Mucosa of descending colon (tissue), 3 donors: ENCODE results near the gene CDC42EP1. TPM values are rescaled to one million over a fixed set of nuclear protein-coding genes. Genes with fewer than 3 reads are reported as not detected.

Experiments
- ATAC-seq: fragments of 200-7000 bp; cut with Tn5 transposase; one replicate; pipeline ENCODE4 v1.9.1; 2020; ENCODE audit warnings: mild to moderate bottlenecking, moderate library complexity
- DNase-seq, 3 donors: peaks; one replicate each; pipeline ENCODE4 v3.0.0-alpha.2; 2020
- H3K36me3 ChIP-seq: fragments of 200-600 bp; one replicate; pipeline ENCODE4 v1.8.0; 2021; ENCODE audit warnings: low read depth, mild to moderate bottlenecking
- H3K4me1 ChIP-seq: fragments of 200-600 bp; one replicate; pipeline ENCODE4 v1.8.0; 2021; ENCODE audit warnings: low read depth, mild to moderate bottlenecking
- H3K4me3 ChIP-seq: fragments of 200-600 bp; one replicate; pipeline ENCODE4 v1.8.0; 2021; ENCODE audit warnings: mild to moderate bottlenecking
- H3K9me3 ChIP-seq: fragments of 200-600 bp; one replicate; pipeline ENCODE4 v1.8.0; 2021; ENCODE audit warnings: mild to moderate bottlenecking
- intact Hi-C, 2 donors: fragments of 100-400 bp; cut with DNase I in 1 of 2; cut with micrococcal nuclease in 1 of 2; formaldehyde crosslinking; loops; one replicate each; pipeline versions ENCODE4 v1.11.0 to v1.11.1; 2022; cut with DNase I, micrococcal nuclease
- total RNA-seq, 3 donors: library from RNA; stranded (reverse); fragmentation: NEBNext Ultra II Directional in 2 of 3; extraction: Animal tissue kit (Norgen Biotek cat#: 25700) in 2 of 3; gene quantifications; one replicate each; pipeline versions ENCODE4 v1.2.1 to v1.2.4, GENCODE V29; 2021 to 2023
- TF ChIP-seq, protein P1 (sequence below): fragments of 200-600 bp; IDR thresholded peaks from one replicate; pipeline ENCODE4 v1.8.0; 2022; ENCODE audit warnings: antibody characterized with exemption, mild to moderate bottlenecking
- donor health status: DM: no; HTN: no; CAD: no; lungs with moderate emphysema.
- donor health status: DM: no; HTN: no; CAD: no.
- donor health status: DM: no; HTN: yes; CAD: no.

CDC42EP1 gene
- total RNA-seq, 3 donors from 2014 or later, result 31.5 to 52.0 (median 48.2) TPM

DNA sequence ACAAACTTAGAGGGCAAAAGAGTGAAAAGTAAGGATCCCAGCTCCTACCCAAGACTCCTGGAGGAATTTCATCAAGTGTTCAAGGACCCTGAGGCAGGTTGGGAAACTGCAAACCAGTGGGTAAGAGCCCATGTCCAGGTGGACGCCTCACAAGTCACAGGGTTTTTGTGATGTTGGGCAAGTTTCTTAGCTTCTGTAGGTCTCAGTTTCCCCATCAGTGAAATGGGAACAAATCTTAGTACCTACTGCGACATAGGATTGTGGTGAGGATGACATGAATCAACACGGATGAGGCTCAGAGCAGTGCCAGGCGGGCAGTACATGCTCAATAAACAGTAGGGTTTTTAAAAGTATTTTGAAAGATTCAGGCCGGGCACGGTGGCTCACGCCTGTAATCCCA, 17.3 kb upstream of the CDC42EP1 start:
- ATAC-seq (no peak), DNase-seq (no peak)
- Histone ChIP-seq H3K4me3 (no peak overlapping the region), H3K9me3 (no peaks in the 10 kb centered on the region), H3K36me3 (no peaks in the 10 kb centered on the region), H3K4me1 (peaks cover 26% of the 10 kb centered on the region)
- intact Hi-C loops, result no loop called here
- TF ChIP-seq, protein P1, sequence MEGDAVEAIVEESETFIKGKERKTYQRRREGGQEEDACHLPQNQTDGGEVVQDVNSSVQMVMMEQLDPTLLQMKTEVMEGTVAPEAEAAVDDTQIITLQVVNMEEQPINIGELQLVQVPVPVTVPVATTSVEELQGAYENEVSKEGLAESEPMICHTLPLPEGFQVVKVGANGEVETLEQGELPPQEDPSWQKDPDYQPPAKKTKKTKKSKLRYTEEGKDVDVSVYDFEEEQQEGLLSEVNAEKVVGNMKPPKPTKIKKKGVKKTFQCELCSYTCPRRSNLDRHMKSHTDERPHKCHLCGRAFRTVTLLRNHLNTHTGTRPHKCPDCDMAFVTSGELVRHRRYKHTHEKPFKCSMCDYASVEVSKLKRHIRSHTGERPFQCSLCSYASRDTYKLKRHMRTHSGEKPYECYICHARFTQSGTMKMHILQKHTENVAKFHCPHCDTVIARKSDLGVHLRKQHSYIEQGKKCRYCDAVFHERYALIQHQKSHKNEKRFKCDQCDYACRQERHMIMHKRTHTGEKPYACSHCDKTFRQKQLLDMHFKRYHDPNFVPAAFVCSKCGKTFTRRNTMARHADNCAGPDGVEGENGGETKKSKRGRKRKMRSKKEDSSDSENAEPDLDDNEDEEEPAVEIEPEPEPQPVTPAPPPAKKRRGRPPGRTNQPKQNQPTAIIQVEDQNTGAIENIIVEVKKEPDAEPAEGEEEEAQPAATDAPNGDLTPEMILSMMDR, result no peak

DNA sequence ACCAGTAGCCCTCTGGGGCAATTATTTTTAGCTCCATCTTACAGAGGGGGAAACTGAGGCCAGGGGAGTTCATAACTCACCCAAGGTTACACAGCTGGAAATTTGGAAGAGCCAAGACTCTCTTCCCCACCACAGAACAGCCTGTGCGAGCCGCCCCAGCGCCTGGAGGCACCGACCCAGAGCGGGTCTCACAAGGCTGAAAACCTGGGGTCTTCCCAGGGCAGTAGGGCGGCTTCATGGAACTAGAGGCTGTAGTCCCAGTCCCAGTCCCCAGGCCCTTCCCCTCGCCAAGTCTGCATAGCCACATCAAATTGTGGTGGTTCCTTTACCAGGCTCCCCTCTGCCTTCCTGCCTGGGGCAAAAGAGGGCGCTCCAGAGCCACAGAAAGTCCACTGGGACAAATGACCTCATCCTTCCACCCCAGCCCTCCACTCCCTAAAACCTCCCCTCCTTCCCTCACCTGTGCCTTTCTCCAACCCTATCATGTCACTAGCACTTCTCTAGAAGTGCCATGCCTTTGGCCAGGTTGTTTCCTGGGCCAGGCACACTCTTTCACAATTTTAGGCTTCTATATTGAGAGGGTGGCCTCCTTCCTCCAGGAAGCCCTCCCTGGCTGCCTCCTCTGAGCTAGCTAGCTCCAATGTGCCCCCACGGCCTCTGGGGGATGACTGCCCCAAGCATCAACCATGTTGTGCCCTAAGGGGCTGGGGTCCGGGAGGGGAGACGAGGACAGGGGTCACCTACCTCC, 15.2 kb upstream of the CDC42EP1 start:
- ATAC-seq (peak; percentile 75), DNase-seq (peak in 2 of 3 donors; percentile 90 to 92)
- Histone ChIP-seq H3K36me3 (no peaks in the 10 kb centered on the region), H3K9me3 (no peaks in the 10 kb centered on the region), H3K4me1 (peaks cover 16% of the 10 kb centered on the region), H3K4me3 (no peak overlapping the region)
- intact Hi-C loops, result loop anchor here in 1 of 2 donors (2.0 kb wide), 1 partner anchor 16 kb away; the partner anchor contains the start of gene CDC42EP1
- TF ChIP-seq, protein P1, result peak; percentile 50

DNA sequence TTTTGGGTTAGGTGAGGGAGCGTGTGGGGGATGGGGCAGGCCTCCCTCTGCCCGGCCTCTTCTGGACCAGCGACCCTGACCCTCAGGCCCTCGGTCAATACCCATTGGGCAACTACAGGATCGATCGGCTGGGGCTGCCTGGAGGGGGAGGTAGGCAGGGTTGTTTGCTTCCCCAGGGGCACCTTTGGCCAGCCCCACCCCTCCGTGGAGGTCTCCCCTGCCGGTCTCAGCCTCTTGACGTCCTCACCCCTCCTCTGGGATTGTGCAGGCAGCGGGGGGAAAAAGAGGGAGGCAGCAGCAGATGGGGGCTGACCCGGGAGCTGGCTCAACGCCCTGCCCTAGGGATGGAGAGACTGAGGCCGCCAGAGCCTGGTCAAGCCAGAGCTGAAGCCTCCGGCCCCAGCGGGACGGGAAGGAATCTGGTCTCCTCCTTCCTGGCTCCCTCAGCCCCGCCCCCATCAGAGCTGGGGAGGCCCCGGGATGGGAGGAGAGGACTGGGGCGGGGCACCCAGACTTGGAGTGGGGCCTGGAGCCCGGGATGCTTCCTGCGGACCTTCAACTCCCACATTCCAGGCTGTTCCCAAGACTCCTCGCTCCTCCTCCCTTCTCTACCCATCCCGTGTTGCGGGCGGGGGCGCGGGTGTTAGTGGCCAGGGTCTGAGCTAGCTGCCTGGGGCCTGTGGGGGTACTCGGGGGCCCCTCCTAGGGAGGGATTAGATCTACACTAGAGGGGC, 14.4 kb upstream of the CDC42EP1 start:
- ATAC-seq (peak; percentile 87), DNase-seq (peak; percentile 89 to 94 (median 93))
- Histone ChIP-seq H3K9me3 (no peaks in the 10 kb centered on the region), H3K4me3 (no peak overlapping the region), H3K4me1 (peaks cover 16% of the 10 kb centered on the region), H3K36me3 (no peaks in the 10 kb centered on the region)
- TF ChIP-seq, protein P1, result no peak
- intact Hi-C loops, result loop anchor here in 1 of 2 donors (2.0 kb wide), 1 partner anchor 15 kb away; the partner anchor contains the start of gene CDC42EP1

DNA sequence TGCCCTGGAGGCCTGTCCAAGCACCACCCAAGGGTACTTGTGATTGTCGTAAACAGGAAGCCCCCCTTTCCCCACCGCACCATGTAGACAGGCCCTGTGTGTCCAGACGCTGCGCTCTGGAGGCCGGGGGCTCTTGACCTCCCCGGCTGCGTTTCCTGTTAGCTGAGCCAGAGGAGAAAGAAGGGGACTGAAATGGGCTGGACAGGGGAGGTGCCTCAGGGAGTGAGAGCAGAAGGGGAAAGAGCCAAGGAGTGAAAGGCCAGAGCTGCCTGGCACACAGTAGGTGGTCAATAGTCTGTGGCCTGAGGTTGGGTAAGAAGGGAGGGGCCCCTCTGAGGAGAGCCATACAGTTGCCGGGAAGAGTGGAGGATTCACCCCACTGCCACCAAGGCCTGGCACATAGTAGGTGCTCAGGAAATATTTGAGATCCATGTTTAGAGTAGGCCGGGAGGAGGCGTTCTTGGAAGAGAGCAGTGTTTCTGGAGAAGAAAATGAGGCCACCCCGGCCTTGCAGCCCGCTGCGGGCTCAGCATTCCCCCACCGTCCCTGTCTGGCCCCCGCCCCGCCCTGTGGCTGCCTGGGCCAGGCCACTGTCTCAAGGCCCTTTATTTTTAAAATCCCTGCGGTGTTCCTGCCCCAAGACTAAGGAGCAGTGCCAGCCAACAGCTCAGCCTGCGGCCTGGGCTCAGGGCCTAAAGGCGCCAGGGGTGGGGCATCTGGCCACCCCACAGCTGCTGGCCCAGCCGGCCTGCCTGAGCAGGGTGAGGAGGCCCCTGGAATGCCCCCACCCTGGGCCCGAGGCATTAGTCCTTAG, 13.6 kb upstream of the CDC42EP1 start:
- no peaks in the 10 kb centered on the region for H3K9me3 ChIP-seq
- DNase-seq, result peak in 2 of 3 donors; percentile 27 to 61
- no peak overlapping the region for H3K4me3 ChIP-seq
- intact Hi-C loops, result no loop called here
- TF ChIP-seq, protein P1, result no peak
- peaks cover 17% of the 10 kb centered on the region for H3K4me1 ChIP-seq
- ATAC-seq, result peak; percentile 6
- H3K36me3 ChIP-seq, result no peaks in the 10 kb centered on the region

DNA sequence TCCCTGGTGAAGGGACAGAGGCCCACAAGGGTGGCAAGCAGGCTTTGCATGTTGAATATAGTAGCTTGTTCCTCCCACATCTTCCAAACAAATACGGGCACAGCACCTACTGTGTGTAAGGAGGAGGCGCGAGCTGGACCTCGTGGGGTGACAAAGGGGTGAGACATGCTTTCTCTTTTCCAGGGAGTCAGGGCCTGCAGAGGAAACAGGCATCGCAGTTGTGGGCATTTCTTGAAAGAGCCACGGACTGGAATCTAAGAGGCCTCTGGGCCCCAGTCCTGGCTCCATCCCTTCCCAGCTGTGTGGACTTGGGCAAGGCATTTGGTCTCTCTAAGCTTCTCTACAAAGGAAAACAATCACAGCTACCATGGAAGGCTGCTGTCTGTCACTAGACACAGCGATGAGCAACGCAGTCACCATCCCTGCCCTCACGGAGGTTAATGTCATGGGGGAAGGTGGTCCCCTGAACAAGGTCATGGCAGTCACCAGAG, 13.0 kb upstream of the CDC42EP1 start:
- Histone ChIP-seq H3K36me3 (no peaks in the 10 kb centered on the region), H3K4me3 (no peak overlapping the region), H3K4me1 (peaks cover 24% of the 10 kb centered on the region), H3K9me3 (no peaks in the 10 kb centered on the region)
- intact Hi-C loops, result no loop called here
- TF ChIP-seq, protein P1, result no peak
- DNase-seq, result no peak
- no peak for ATAC-seq
